SU-DHL-6 (cell line): ENCODE data around the gene AREL1.

ENCODE experiments used
- H2AFZ ChIP-seq: fragments of 200-600 bp; sonication (generic); 2 replicates; pipeline ENCODE4 v1.6.1; 2014; ENCODE audit warnings: low read depth, mild to moderate bottlenecking, moderate library complexity, mixed read lengths, antibody characterized with exemption, low read length; ENCODE audit not compliant: severe bottlenecking
- H3F3A ChIP-seq: fragments of 200-600 bp; shearing (Covaris generic); 2 replicates; pipeline ENCODE4 v1.6.0; 2016; ENCODE audit warnings: antibody characterized with exemption, mild to moderate bottlenecking; ENCODE audit not compliant: insufficient read depth
- H3K27ac ChIP-seq: fragments of 200-600 bp; sonication (generic); 2 replicates; pipeline ENCODE4 v1.5.1; 2016; ENCODE audit warnings: low read depth, mild to moderate bottlenecking, low read length, moderate library complexity, mixed read lengths
- H3K27me3 ChIP-seq: fragments of 200-600 bp; sonication (generic), shearing (Covaris generic); 2 replicates; pipeline ENCODE4 v1.6.0; 2014; ENCODE audit warnings: mild to moderate bottlenecking, low read length
- H3K36me3 ChIP-seq: fragments of 200-600 bp; sonication (generic); 2 replicates; pipeline ENCODE4 v1.6.1; 2014; ENCODE audit warnings: mild to moderate bottlenecking, low read length, mixed read lengths
- H3K4me2 ChIP-seq: fragments of 300-600, 200-600 bp; shearing (Covaris generic), sonication (generic); 2 replicates; pipeline ENCODE4 v1.6.0; 2014; ENCODE audit warnings: low read length, low read depth, mild to moderate bottlenecking; ENCODE audit not compliant: poor library complexity, severe bottlenecking
- H3K4me3 ChIP-seq: fragments of 200-600 bp; sonication (generic); 2 replicates; pipeline ENCODE4 v1.5.1; 2014; ENCODE audit warnings: antibody characterized with exemption, low read length, mild to moderate bottlenecking, mixed read lengths; ENCODE audit not compliant: insufficient read depth, poor library complexity, severe bottlenecking
- H3K79me2 ChIP-seq: fragments of 200-600 bp; sonication (generic); 2 replicates; pipeline ENCODE4 v1.6.1; 2014; ENCODE audit warnings: mild to moderate bottlenecking, low read length, moderate library complexity; ENCODE audit not compliant: insufficient read depth
- H3K9ac ChIP-seq: fragments of 200-600 bp; sonication (generic); 2 replicates; pipeline ENCODE4 v1.7.0; 2014; ENCODE audit warnings: mild to moderate bottlenecking, low read length
- H3K9me2 ChIP-seq: fragments of 200-600 bp; sonication (generic); replicated peaks from 2 replicates; pipeline ENCODE4 v1.6.1; 2014; ENCODE audit warnings: low read length; ENCODE audit not compliant: insufficient read depth
- H3K9me3 ChIP-seq: fragments of 200-600 bp; sonication (generic); 2 replicates; pipeline ENCODE4 v1.6.1; 2014; ENCODE audit warnings: low read length, mixed read lengths; ENCODE audit not compliant: insufficient read depth
- H4K20me1 ChIP-seq: fragments of 200-600 bp; sonication (generic); 2 replicates; pipeline ENCODE4 v1.6.1; 2014; ENCODE audit warnings: low read depth, mild to moderate bottlenecking, antibody characterized with exemption, low read length, moderate library complexity, mixed read lengths
- EZH2phosphoT487 ChIP-seq: fragments of 200-600 bp; sonication (generic), shearing (Covaris generic); conservative IDR thresholded peaks from 2 replicates; pipeline ENCODE4 v1.6.1; 2018; ENCODE audit warnings: mild to moderate bottlenecking, antibody characterized with exemption, low read length, moderate library complexity, mixed read lengths
- TF ChIP-seq, protein P1 (sequence below): fragments of 200-600 bp; sonication (generic); IDR thresholded peaks from one replicate; pipeline ENCODE4 v1.5.1; 2017; ENCODE audit warnings: antibody characterized with exemption, mild to moderate bottlenecking, low read length, moderate library complexity; ENCODE audit not compliant: insufficient read depth, poor library complexity, severe bottlenecking

The AREL1 gene

GRCh38 chr14:74658535-74659131 lies 54.2 kb downstream of the AREL1 start:
- no peaks in the 10 kb centered on the region for H3K9me3 ChIP-seq
- H3F3A ChIP-seq, result no peaks in the 10 kb centered on the region
- H3K9me2 ChIP-seq, result no peaks in the 10 kb centered on the region
- no peak for TF ChIP-seq EZH2phosphoT487
- TF ChIP-seq, protein P1, sequence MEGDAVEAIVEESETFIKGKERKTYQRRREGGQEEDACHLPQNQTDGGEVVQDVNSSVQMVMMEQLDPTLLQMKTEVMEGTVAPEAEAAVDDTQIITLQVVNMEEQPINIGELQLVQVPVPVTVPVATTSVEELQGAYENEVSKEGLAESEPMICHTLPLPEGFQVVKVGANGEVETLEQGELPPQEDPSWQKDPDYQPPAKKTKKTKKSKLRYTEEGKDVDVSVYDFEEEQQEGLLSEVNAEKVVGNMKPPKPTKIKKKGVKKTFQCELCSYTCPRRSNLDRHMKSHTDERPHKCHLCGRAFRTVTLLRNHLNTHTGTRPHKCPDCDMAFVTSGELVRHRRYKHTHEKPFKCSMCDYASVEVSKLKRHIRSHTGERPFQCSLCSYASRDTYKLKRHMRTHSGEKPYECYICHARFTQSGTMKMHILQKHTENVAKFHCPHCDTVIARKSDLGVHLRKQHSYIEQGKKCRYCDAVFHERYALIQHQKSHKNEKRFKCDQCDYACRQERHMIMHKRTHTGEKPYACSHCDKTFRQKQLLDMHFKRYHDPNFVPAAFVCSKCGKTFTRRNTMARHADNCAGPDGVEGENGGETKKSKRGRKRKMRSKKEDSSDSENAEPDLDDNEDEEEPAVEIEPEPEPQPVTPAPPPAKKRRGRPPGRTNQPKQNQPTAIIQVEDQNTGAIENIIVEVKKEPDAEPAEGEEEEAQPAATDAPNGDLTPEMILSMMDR, result no peak
- H3K27ac ChIP-seq, result no peak overlapping the region
- H3K9ac ChIP-seq, result no peak overlapping the region
- no peak overlapping the region for H2AFZ ChIP-seq
- H3K27me3 ChIP-seq, result no peaks in the 10 kb centered on the region
- no peak overlapping the region for H3K4me2 ChIP-seq
- no peaks in the 10 kb centered on the region for H4K20me1 ChIP-seq
- H3K36me3 ChIP-seq, result 0 out of 2 replicates have a peak, but pooled peaks cover 2% of the 10 kb centered on the region
- H3K79me2 ChIP-seq, result no peaks in the 10 kb centered on the region
- H3K4me3 ChIP-seq, result no peak overlapping the region

DNA sequence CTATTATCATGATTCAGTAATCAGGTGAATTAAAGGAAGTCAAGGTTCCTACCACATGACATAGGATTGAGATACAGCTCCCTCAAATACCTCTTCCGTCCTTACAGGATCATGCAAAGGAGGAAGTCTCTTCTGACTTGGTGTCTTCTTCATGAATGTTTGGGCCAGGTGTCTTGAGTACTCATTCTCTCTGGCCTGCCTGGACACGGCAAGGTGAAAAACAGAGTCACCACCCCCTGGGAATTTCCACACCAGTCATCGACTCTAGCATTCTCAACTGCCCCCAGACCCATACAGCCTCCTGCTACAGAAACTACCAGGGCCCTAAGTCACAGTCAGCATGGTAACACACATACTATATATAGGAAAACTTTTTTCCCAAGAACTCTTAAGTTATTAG lies 55.9 kb downstream of the AREL1 start:
- no peak for TF ChIP-seq EZH2phosphoT487
- TF ChIP-seq, protein P1, result no peak
- no peaks in the 10 kb centered on the region for H3K27me3 ChIP-seq
- no peak overlapping the region for H2AFZ ChIP-seq
- H3K9me3 ChIP-seq, result no peaks in the 10 kb centered on the region
- H3K4me3 ChIP-seq, result no peak overlapping the region
- H3K27ac ChIP-seq, result no peak overlapping the region
- no peaks in the 10 kb centered on the region for H4K20me1 ChIP-seq
- no peaks in the 10 kb centered on the region for H3K9me2 ChIP-seq
- no peaks in the 10 kb centered on the region for H3K79me2 ChIP-seq
- no peaks in the 10 kb centered on the region for H3K36me3 ChIP-seq
- H3K4me2 ChIP-seq, result no peak overlapping the region
- H3K9ac ChIP-seq, result no peak overlapping the region
- no peaks in the 10 kb centered on the region for H3F3A ChIP-seq

GRCh38 chr14:74655599-74656395 lies 57.1 kb downstream of the AREL1 start:
- H3K4me2 ChIP-seq, result no peak overlapping the region

More at GRCh38 chr14:74655599-74656395, 57.1 kb downstream of the AREL1 start:
- Histone ChIP-seq H3F3A (no peaks in the 10 kb centered on the region), H3K27me3 (no peaks in the 10 kb centered on the region), H4K20me1 (no peaks in the 10 kb centered on the region), H3K4me3 (no peak overlapping the region), H3K27ac (no peak overlapping the region), H3K9me3 (no peaks in the 10 kb centered on the region), H2AFZ (no peak overlapping the region), H3K79me2 (no peaks in the 10 kb centered on the region), H3K36me3 (no peaks in the 10 kb centered on the region), H3K9me2 (no peaks in the 10 kb centered on the region), H3K9ac (no peak overlapping the region)
- TF ChIP-seq, protein P1, result no peak
- no peak for TF ChIP-seq EZH2phosphoT487
